Neural crest cell (in vitro differentiated cells): ENCODE data around the gene RAB23. TPM values are rescaled to one million over a fixed set of nuclear protein-coding genes. Genes with fewer than 3 reads are reported as not detected.

ENCODE experiments used
- DNase-seq: peaks from one replicate; pipeline ENCODE4 v3.0.0; 2021; ENCODE audit warnings: low read depth, mixed read lengths, low spot score
- H3K27ac Mint-ChIP-seq: one replicate; pipeline ENCODE4 v1.8.0; 2021; ENCODE audit warnings: mild to moderate bottlenecking, mixed read lengths; ENCODE audit not compliant: unreplicated experiment
- H3K27me3 Mint-ChIP-seq: 2 replicates; pipeline ENCODE4 v1.8.0; 2021; ENCODE audit warnings: low read depth, mild to moderate bottlenecking, mixed read lengths
- H3K36me3 Mint-ChIP-seq: 2 replicates; pipeline ENCODE4 v1.8.0; 2021; ENCODE audit warnings: low read depth, mild to moderate bottlenecking, mixed read lengths
- H3K4me1 Mint-ChIP-seq: 2 replicates; pipeline ENCODE4 v1.8.0; 2021; ENCODE audit warnings: mixed read lengths
- H3K4me3 Mint-ChIP-seq: one replicate; pipeline ENCODE4 v1.8.0; 2021; ENCODE audit warnings: mild to moderate bottlenecking, mixed read lengths
- H3K9me3 Mint-ChIP-seq: 2 replicates; pipeline ENCODE4 v1.8.0; 2021; ENCODE audit warnings: mixed read lengths
- CTCF ChIP-seq: fragments of 200-600 bp; sonication (generic); conservative IDR thresholded peaks from 2 replicates; pipeline ENCODE4 v1.5.0; 2021; ENCODE audit warnings: antibody characterized with exemption, mild to moderate bottlenecking
- total RNA-seq: library from RNA; stranded (reverse); gene quantifications from 2 replicates; pipeline ENCODE4 v1.2.1, GENCODE V29; 2021

RAB23 gene
- total RNA-seq, 1 donor from 2014 or later, result 20.1 TPM

- no peak overlapping the region for H3K4me3 Mint-ChIP-seq
- H3K9me3 Mint-ChIP-seq, result no peaks in the 10 kb centered on the region
- DNase-seq, result no peak
- H3K27me3 Mint-ChIP-seq, result no peaks in the 10 kb centered on the region
- peaks cover 4% of the 10 kb centered on the region for H3K4me1 Mint-ChIP-seq
- peaks cover 7% of the 10 kb centered on the region for H3K36me3 Mint-ChIP-seq
- TF ChIP-seq CTCF, result no peak
- H3K27ac Mint-ChIP-seq, result no peak overlapping the region
Observed at GRCh38 chr6:57198926-57199636, 23.0 kb downstream of the RAB23 start.

DNA sequence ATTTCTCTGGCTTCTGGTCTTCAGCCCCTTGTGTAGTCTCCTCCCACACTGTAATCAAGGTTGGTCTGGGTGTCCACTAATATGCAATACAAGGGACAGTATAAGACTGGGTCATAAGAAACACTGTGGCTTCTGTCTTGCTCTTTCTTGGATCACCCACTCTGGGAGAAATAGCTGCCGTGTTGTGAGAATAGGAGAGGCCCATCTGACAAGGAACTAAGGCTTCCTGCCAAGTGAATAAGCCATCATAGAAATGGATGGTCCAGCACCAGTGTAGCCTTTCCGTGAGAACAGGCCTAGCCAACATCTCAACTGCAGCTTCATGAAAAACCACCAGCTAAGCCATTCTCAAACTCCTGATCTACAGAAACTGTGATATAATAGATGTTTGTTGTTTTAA is 26.6 kb downstream of the RAB23 start:
- Mint-ChIP-seq H3K27ac (no peak overlapping the region), H3K4me1 (no peaks in the 10 kb centered on the region), H3K4me3 (no peak overlapping the region), H3K9me3 (no peaks in the 10 kb centered on the region), H3K36me3 (peaks cover 18% of the 10 kb centered on the region), H3K27me3 (no peaks in the 10 kb centered on the region)
- TF ChIP-seq CTCF, result no peak
- DNase-seq, result no peak

GRCh38 chr6:57193177-57193576 is 28.9 kb downstream of the RAB23 start:
- H3K4me3 Mint-ChIP-seq, result no peak overlapping the region
- TF ChIP-seq CTCF, result no peak
- H3K27me3 Mint-ChIP-seq, result no peaks in the 10 kb centered on the region
- H3K36me3 Mint-ChIP-seq, result peaks cover 20% of the 10 kb centered on the region
- H3K4me1 Mint-ChIP-seq, result no peaks in the 10 kb centered on the region
- no peak overlapping the region for H3K27ac Mint-ChIP-seq
- no peak for DNase-seq
- H3K9me3 Mint-ChIP-seq, result no peaks in the 10 kb centered on the region

GRCh38 chr6:57190140-57190539 is 32.0 kb downstream of the RAB23 start:
- H3K36me3 Mint-ChIP-seq, result peaks cover 18% of the 10 kb centered on the region
- H3K4me3 Mint-ChIP-seq, result no peak overlapping the region
- H3K27ac Mint-ChIP-seq, result no peak overlapping the region
- peak; percentile 52 for TF ChIP-seq CTCF
- no peaks in the 10 kb centered on the region for H3K9me3 Mint-ChIP-seq
- no peaks in the 10 kb centered on the region for H3K4me1 Mint-ChIP-seq
- DNase-seq, result no peak
- no peaks in the 10 kb centered on the region for H3K27me3 Mint-ChIP-seq

GRCh38 chr6:57183336-57183735 is 38.8 kb downstream of the RAB23 start:
- Mint-ChIP-seq H3K27me3 (no peaks in the 10 kb centered on the region), H3K27ac (no peak overlapping the region), H3K9me3 (no peaks in the 10 kb centered on the region), H3K4me3 (no peak overlapping the region), H3K36me3 (peaks cover 8% of the 10 kb centered on the region), H3K4me1 (no peaks in the 10 kb centered on the region)
- TF ChIP-seq CTCF, result no peak
- DNase-seq, result no peak
